Esophagus mucosa (tissue), 1 donor: Measurements from ENCODE around the gene OPA3. TPM values are rescaled to one million over a fixed set of nuclear protein-coding genes. Genes with fewer than 3 reads are reported as not detected.

ENCODE experiments used
- ATAC-seq: fragments of 200-7000 bp; cut with Tn5 transposase; one replicate; pipeline ENCODE4 v1.9.1; 2020
- total RNA-seq: library from RNA; stranded (reverse); gene quantifications from one replicate; pipeline ENCODE4 v1.2.4, GENCODE V29; 2023
- donor health status: DM: yes; HTN: yes; CAD: no.

The OPA3 gene
- total RNA-seq, 1 donor from 2014 or later, result 10.0 TPM

- no peak for ATAC-seq
These were observed 83.5 kb downstream of the OPA3 start for GRCh38 chr19:45500918-45501729.

GRCh38 chr19:45499196-45500180 is 85.1 kb downstream of the OPA3 start:
- peak; percentile 29 for ATAC-seq

- ATAC-seq, result peak; percentile 19
These were observed 86.0 kb downstream of the OPA3 start, which contains the start of gene PPM1N for GRCh38 chr19:45498411-45499195. Gene PPM1N, plus strand, starts transcription at chr19:45498443. Its CDS starts 30 bp downstream, at chr19:45498473.

- ATAC-seq, result no peak
These were observed 86.8 kb downstream of the OPA3 start for GRCh38 chr19:45497791-45498190.

GRCh38 chr19:45496349-45496953 is 88.2 kb downstream of the OPA3 start:
- peak; percentile 19 for ATAC-seq

- ATAC-seq, result no peak
These were observed 89.4 kb downstream of the OPA3 start for GRCh38 chr19:45495178-45495577.

GRCh38 chr19:45494261-45494916 is 90.2 kb downstream of the OPA3 start:
- no peak for ATAC-seq

GRCh38 chr19:45492627-45493470 is 91.8 kb downstream of the OPA3 start:
- ATAC-seq, result no peak

GRCh38 chr19:45492137-45492626 is 92.4 kb downstream of the OPA3 start:
- no peak for ATAC-seq

GRCh38 chr19:45489216-45489855 is 95.3 kb downstream of the OPA3 start:
- ATAC-seq, result no peak

- ATAC-seq, result no peak
These were observed 95.9 kb downstream of the OPA3 start for GRCh38 chr19:45488708-45489107.

- ATAC-seq, result peak; percentile 97
These were observed 99.1 kb downstream of the OPA3 start for GRCh38 chr19:45485305-45486077.

GRCh38 chr19:45484273-45484945 is 100.2 kb downstream of the OPA3 start:
- peak; percentile 19 for ATAC-seq

GRCh38 chr19:45483033-45483432 is 101.6 kb downstream of the OPA3 start:
- no peak for ATAC-seq

GRCh38 chr19:45478454-45479238 is 106.0 kb downstream of the OPA3 start:
- peak; percentile 91 for ATAC-seq

- ATAC-seq, result no peak
These were observed 106.7 kb downstream of the OPA3 start for GRCh38 chr19:45477713-45478453.
